Upper lobe of left lung (tissue), 6 donors: Measurements from ENCODE around the gene ITIH1. TPM values are rescaled to one million over a fixed set of nuclear protein-coding genes. Genes with fewer than 3 reads are reported as not detected.

ENCODE experiments used
- ATAC-seq, 2 donors: fragments of 200-7000 bp; cut with Tn5 transposase; one replicate each; pipeline ENCODE4 v1.9.1; 2022; ENCODE audit warnings: mild to moderate bottlenecking in 2 of 2, moderate library complexity in 2 of 2; ENCODE audit not compliant: low FRiP score in 2 of 2
- DNase-seq, 2 donors: peaks; one replicate each; pipeline ENCODE4 v3.0.0-alpha.2; 2019 to 2020
- H3K27ac ChIP-seq, 4 donors: fragments of 200-600 bp; sonication (generic); one replicate each; pipeline ENCODE4 v1.5.1; 2016 to 2019
- H3K27me3 ChIP-seq, 4 donors: fragments of 200-600 bp; sonication (generic); one replicate each; pipeline ENCODE4 v1.5.1; 2017 to 2019
- H3K36me3 ChIP-seq, 4 donors: fragments of 200-600 bp; sonication (generic); one replicate each; pipeline ENCODE4 v1.5.1; 2016 to 2019
- H3K4me1 ChIP-seq, 4 donors: fragments of 200-600 bp; sonication (generic); one replicate each; pipeline ENCODE4 v1.5.1; 2018 to 2019
- H3K4me3 ChIP-seq, 4 donors: fragments of 200-600 bp; sonication (generic); one replicate each; pipeline ENCODE4 v1.5.1; 2017 to 2019; ENCODE audit warnings: mild to moderate bottlenecking in 2 of 4, moderate library complexity in 1 of 4
- H3K9me3 ChIP-seq, 4 donors: fragments of 200-600 bp; sonication (generic); one replicate each; pipeline ENCODE4 v1.5.1; 2018 to 2019
- EP300 ChIP-seq, 4 donors: sonication (generic); formaldehyde crosslinking; IDR thresholded peaks; one replicate each; pipeline ENCODE4 v1.5.1; 2017; ENCODE audit warnings: antibody characterized with exemption in 4 of 4, control low read depth in 2 of 4
- POLR2A ChIP-seq, 4 donors: fragments of 450-650 bp; IDR thresholded peaks; one replicate each; pipeline ENCODE4 v1.5.1; 2016 to 2017; ENCODE audit warnings: antibody characterized with exemption in 4 of 4, mild to moderate bottlenecking in 2 of 4
- POLR2AphosphoS5 ChIP-seq, 2 donors: sonication (generic); formaldehyde crosslinking; IDR thresholded peaks; one replicate each; pipeline ENCODE4 v1.5.1; 2017; ENCODE audit warnings: antibody characterized with exemption in 2 of 2
- WGBS, 2 donors: methylation state at CpG; one replicate each; pipeline ENCODE4 v1.1.5; 2017 to 2018; 5-methylcytosine and 5-hydroxymethylcytosine counted together
- total RNA-seq, 6 donors: library from RNA; depleted of rRNA in 4 of 6; stranded (reverse); fragments of >200 nt in 4 of 6; gene quantifications; one replicate each; pipeline versions ENCODE4 v1.1.0 to v1.2.1, GENCODE V29; 2016 to 2021
- TF ChIP-seq, protein P1 (sequence below), 6 experiments: fragments of 450-650 bp in 4 of 6; fragments of 200-600 bp in 2 of 6; sonication (generic) in 2 of 6; IDR thresholded peaks; one replicate each; pipeline ENCODE4 v1.5.1; 2016 to 2019; ENCODE audit warnings: antibody characterized with exemption in 6 of 6
- donor health status: DM: no; HTN: no; CAD: no; lungs with moderate emphysema.
- donor health status: DM: no; HTN: yes; CAD: no; lungs with severe emphysema.

The ITIH1 gene
- total RNA-seq, 6 donors from 2014 or later = 0.40 to 0.54 TPM; not detected in 4

DNA sequence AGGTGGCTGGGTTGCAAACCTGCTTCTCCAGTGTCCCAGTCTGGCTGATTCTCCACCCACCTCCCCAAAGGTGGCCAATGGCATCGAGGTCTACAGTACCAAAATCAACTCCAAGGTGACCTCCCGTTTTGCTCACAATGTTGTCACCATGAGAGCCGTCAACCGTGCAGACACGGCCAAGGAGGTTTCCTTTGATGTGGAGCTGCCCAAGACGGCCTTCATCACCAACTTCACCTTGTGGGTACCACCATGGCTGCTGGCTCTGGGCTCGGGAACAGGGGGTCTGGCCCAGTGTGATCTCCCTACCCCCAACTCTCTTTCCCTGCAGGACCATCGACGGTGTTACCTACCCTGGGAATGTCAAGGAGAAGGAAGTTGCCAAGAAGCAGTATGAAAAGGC, 19.0 kb downstream of the ITIH1 start:
- Histone ChIP-seq H3K36me3 (no peaks in the 10 kb centered on the region), H3K4me3 (no peak overlapping the region), H3K9me3 (no peaks in the 10 kb centered on the region), H3K4me1 (no peaks in the 10 kb centered on the region), H3K27me3 (no peaks in the 10 kb centered on the region), H3K27ac (no peak overlapping the region)
- ATAC-seq = no peak
- 67 to 86% methylated on average over 4 to 9 of the region's 9 CpGs for WGBS, 2 donors
- no peak for DNase-seq
- no peak for TF ChIP-seq POLR2AphosphoS5 (IDR thresholded peaks at IDR 0.05)
- no peak for TF ChIP-seq POLR2A (IDR thresholded peaks at IDR 0.05)
- TF ChIP-seq, protein P1, sequence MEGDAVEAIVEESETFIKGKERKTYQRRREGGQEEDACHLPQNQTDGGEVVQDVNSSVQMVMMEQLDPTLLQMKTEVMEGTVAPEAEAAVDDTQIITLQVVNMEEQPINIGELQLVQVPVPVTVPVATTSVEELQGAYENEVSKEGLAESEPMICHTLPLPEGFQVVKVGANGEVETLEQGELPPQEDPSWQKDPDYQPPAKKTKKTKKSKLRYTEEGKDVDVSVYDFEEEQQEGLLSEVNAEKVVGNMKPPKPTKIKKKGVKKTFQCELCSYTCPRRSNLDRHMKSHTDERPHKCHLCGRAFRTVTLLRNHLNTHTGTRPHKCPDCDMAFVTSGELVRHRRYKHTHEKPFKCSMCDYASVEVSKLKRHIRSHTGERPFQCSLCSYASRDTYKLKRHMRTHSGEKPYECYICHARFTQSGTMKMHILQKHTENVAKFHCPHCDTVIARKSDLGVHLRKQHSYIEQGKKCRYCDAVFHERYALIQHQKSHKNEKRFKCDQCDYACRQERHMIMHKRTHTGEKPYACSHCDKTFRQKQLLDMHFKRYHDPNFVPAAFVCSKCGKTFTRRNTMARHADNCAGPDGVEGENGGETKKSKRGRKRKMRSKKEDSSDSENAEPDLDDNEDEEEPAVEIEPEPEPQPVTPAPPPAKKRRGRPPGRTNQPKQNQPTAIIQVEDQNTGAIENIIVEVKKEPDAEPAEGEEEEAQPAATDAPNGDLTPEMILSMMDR (IDR thresholded peaks at IDR 0.05) = no peak
- no peak for TF ChIP-seq EP300 (IDR thresholded peaks at IDR 0.05)

DNA sequence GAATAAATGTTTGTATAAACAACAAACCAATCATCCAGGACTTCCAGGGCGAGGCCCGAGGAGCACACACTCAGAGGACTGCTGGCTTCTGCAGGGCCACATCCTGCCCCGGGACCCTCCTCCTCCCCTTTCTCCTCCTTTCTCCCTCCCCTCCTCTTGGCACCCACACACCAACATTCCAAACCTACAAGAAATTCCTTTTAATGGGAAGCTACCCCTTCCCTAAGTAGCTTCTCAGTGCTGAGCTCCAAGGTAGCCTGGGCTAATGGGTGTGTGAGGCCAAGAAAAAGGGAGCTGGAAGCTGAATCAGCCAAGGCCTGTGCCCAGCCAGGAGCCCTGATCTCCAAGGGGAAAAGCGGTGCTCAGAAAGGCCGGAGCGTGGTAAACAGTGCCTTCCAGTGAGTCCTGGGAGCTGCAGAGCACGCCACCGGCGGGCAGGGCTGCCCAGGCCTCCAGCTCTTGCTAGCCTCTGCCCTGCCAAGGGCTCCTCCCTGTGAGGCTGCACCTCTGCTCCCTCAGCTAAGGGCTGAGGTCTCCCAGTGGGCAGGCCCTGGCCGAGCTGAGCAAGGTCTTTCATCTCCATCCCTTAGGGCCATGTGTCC, 21.1 kb downstream of the ITIH1 start:
- 73 to 82% methylated on average over 7 to 10 of the region's 10 CpGs for WGBS, 2 donors
- Histone ChIP-seq H3K27me3 (no peaks in the 10 kb centered on the region), H3K9me3 (no peaks in the 10 kb centered on the region), H3K4me1 (no peaks in the 10 kb centered on the region), H3K4me3 (no peak overlapping the region), H3K27ac (no peak overlapping the region), H3K36me3 (no peaks in the 10 kb centered on the region)
- DNase-seq (no peak), ATAC-seq (no peak)
- TF ChIP-seq POLR2AphosphoS5 (IDR thresholded peaks at IDR 0.05) (no peak), EP300 (IDR thresholded peaks at IDR 0.05) (no peak), POLR2A (IDR thresholded peaks at IDR 0.05) (no peak)
- TF ChIP-seq, protein P1 (IDR thresholded peaks at IDR 0.05) = no peak

DNA sequence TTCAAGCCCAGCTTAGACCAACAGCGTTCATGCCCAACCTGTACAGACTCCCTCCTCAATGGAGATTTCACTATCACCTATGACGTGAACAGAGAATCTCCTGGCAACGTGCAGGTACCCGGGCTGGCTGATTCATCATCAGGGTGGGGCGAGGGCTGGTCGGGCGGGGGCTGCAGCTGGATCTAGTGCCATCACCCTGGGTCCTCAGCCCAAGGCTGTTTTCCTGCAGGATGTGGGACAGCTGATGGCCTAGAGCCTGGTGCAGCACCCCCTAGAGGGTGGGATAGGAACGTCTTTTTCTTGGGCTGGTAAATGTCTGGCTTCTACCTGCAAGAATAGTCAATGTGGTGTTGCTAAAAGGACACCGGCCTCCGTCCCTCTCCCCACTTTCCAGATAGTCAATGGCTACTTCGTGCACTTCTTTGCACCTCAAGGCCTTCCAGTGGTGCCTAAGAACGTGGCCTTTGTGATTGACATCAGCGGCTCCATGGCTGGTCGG, 21.6 kb downstream of the ITIH1 start:
- TF ChIP-seq, protein P1 (IDR thresholded peaks at IDR 0.05) = peak in 1 of 6 experiments; percentile 8
- TF ChIP-seq EP300 (IDR thresholded peaks at IDR 0.05) (no peak), POLR2A (IDR thresholded peaks at IDR 0.05) (no peak)
- Histone ChIP-seq H3K27me3 (no peaks in the 10 kb centered on the region), H3K4me1 (no peaks in the 10 kb centered on the region), H3K27ac (no peak overlapping the region), H3K9me3 (no peaks in the 10 kb centered on the region), H3K36me3 (no peaks in the 10 kb centered on the region), H3K4me3 (no peak overlapping the region)
- ATAC-seq = peak in 1 of 2 donors; percentile 13
- DNase-seq = no peak
- 68% methylated on average over 7 to 14 of the region's 14 CpGs for WGBS, 2 donors

DNA sequence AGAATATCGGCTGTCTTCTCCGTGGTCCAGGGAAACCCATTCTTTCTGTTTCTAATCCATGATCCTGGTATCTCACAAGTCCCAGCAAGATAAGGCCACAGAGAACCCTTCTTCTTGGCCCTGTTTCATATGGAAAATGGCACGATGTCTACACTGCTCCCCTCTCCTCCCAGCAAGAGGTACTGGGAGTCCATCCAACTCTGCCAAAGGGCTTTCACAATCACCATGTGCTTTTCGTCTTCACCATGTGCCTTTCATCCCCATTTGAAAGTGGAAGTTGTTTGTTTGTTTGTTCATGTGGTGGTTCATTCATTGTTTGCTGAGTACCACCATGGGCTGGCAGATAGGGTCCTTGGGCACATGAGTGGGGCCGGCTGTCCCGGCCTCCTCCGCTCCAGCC, 22.7 kb downstream of the ITIH1 start:
- no peak for TF ChIP-seq POLR2A (IDR thresholded peaks at IDR 0.05)
- TF ChIP-seq, protein P1 (IDR thresholded peaks at IDR 0.05) = no peak
- TF ChIP-seq EP300 (IDR thresholded peaks at IDR 0.05) = no peak
- TF ChIP-seq POLR2AphosphoS5 (IDR thresholded peaks at IDR 0.05) = no peak
- no peaks in the 10 kb centered on the region for H3K27me3 ChIP-seq
- DNase-seq (no peak), ATAC-seq (no peak)
- H3K27ac ChIP-seq = no peak overlapping the region
- H3K4me3 ChIP-seq = no peak overlapping the region
- no peaks in the 10 kb centered on the region for H3K36me3 ChIP-seq
- H3K9me3 ChIP-seq = no peaks in the 10 kb centered on the region
- WGBS, 2 donors = 78 to 85% methylated on average over 7 of the region's 7 CpGs
- H3K4me1 ChIP-seq = no peaks in the 10 kb centered on the region

DNA sequence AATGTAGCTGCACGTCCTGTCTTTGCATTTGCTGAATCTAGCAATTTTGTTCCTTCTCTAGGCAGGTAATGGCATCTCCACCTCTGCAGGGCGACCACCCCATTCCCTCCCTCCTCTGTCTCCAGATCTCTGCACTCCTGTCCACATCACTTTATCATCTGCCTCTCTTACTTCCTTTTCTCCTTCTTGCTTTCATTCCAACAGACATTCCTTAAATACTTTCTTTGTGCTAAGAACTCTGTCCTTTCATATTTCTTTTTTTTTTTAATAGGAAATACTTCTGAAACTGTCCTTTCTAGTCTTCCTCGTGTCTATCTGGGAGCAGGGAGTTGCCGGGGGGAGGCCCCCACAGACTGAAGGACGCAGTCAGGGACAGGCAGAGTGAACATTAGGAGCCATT, 24.4 kb downstream of the ITIH1 start:
- H3K36me3 ChIP-seq = no peaks in the 10 kb centered on the region
- DNase-seq (no peak), ATAC-seq (no peak)
- 61% methylated on average over 5 of the region's 5 CpGs for WGBS, 2 donors
- H3K27me3 ChIP-seq = no peaks in the 10 kb centered on the region
- no peaks in the 10 kb centered on the region for H3K4me1 ChIP-seq
- TF ChIP-seq POLR2A (IDR thresholded peaks at IDR 0.05) (no peak), POLR2AphosphoS5 (IDR thresholded peaks at IDR 0.05) (no peak), EP300 (IDR thresholded peaks at IDR 0.05) (no peak)
- TF ChIP-seq, protein P1 (IDR thresholded peaks at IDR 0.05) = no peak
- H3K27ac ChIP-seq = no peak overlapping the region
- H3K4me3 ChIP-seq = no peak overlapping the region
- H3K9me3 ChIP-seq = no peaks in the 10 kb centered on the region
